Spleen (tissue), 7 donors: ENCODE data around the gene CCDC181.

Source experiments
- CTCF ChIP-seq, 11 experiments: fragments of 200-600 bp in 7 of 11; fragments of 450-650 bp in 4 of 11; sonication (generic) in 4 of 11; IDR thresholded peaks in 8 of 11; conservative IDR thresholded peaks in 3 of 11; 1 replicate in 7 of 11; 2 replicates in 4 of 11; pipeline versions ENCODE4 v1.4.0 to v1.8.0; 2016 to 2021; ENCODE audit warnings: antibody characterized with exemption in 11 of 11, inconsistent platforms in 4 of 11, mild to moderate bottlenecking in 1 of 11
- POLR2AphosphoS5 ChIP-seq, 3 donors: sonication (generic); formaldehyde crosslinking; IDR thresholded peaks; one replicate each; pipeline ENCODE4 v1.5.1; 2017; ENCODE audit warnings: antibody characterized with exemption in 3 of 3
- donor health status: DM: no; HTN: no; CAD: no; lungs with moderate emphysema.
- donor health status: DM: no; HTN: no; CAD: no.
- donor health status: DM: no; HTN: no; CAD: no.

DNA sequence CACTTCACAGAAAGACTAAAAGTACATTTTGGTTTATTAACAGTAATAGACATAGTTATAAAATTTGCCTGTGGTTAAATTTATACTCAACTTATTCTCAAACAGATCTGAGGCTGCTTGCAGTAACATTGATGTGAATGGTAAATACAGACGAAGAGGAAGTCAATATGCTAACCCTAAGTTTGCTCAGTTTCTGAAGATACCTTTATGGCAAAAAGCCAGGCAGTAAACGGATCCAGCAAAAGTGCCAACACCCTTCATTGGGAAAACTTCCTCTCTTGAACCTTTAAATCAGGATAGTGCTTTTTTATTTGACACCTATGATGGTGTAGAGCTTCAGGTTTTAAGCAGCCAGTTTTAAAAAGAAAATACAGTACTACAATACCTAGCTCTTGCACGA lies 16.6 kb upstream of the CCDC181 start:
- no peak for TF ChIP-seq POLR2AphosphoS5 (IDR thresholded peaks at IDR 0.05)
- TF ChIP-seq CTCF (IDR thresholded peaks at IDR 0.05 in 8 of 11, conservative IDR thresholded peaks at IDR 0.05 in 3 of 11), result no peak
